DND-41 (cell line): Measurements from ENCODE around the gene AIM2.

Source experiments
- ATAC-seq: fragments of 200-7000 bp; cut with Tn5 transposase; 3 replicates; pipeline ENCODE4 v1.9.1; 2021; ENCODE audit warnings: low read depth; ENCODE audit not compliant: insufficient read depth
- DNase-seq: peaks from one replicate; pipeline ENCODE4 v3.0.0-alpha.2; 2020
- H2AFZ ChIP-seq: 2 replicates; pipeline ENCODE4 v1.6.0; 2012; ENCODE audit warnings: low read depth, low read length
- H3K27ac ChIP-seq: 2 replicates; pipeline ENCODE4 v1.5.1; 2012; ENCODE audit warnings: low read length, inconsistent platforms
- H3K27me3 ChIP-seq: fragments of 200-600 bp; sonication (generic); 2 replicates; pipeline ENCODE4 v1.6.0; 2012; ENCODE audit warnings: low read length, mild to moderate bottlenecking, inconsistent platforms; ENCODE audit not compliant: insufficient read depth, poor library complexity
- H3K36me3 ChIP-seq: 2 replicates; pipeline ENCODE4 v1.5.1; 2012; ENCODE audit warnings: low read length, inconsistent platforms; ENCODE audit not compliant: insufficient read depth
- H3K4me1 ChIP-seq: 2 replicates; pipeline ENCODE4 v1.5.1; 2012; ENCODE audit warnings: mild to moderate bottlenecking, low read length; ENCODE audit not compliant: insufficient read depth
- H3K4me2 ChIP-seq: 2 replicates; pipeline ENCODE4 v1.6.0; 2012; ENCODE audit warnings: mild to moderate bottlenecking, moderate library complexity, low read length, inconsistent platforms; ENCODE audit not compliant: insufficient read depth
- H3K4me3 ChIP-seq, 2 experiments: fragments of 200-600 bp in 1 of 2; shearing (Covaris generic) in 1 of 2; 2 replicates each; pipeline ENCODE4 v1.5.1; 2012 to 2016; ENCODE audit warnings: inconsistent platforms in 2 of 2, low read length in 2 of 2, mild to moderate bottlenecking in 2 of 2, low read depth in 1 of 2, moderate library complexity in 1 of 2
- H3K79me2 ChIP-seq: 2 replicates; pipeline ENCODE4 v1.6.0; 2012; ENCODE audit warnings: low read length, inconsistent platforms; ENCODE audit not compliant: insufficient read depth
- H3K9ac ChIP-seq: 2 replicates; pipeline ENCODE4 v1.6.0; 2012; ENCODE audit warnings: low read depth, mild to moderate bottlenecking, inconsistent platforms, low read length, moderate library complexity
- H3K9me3 ChIP-seq: 2 replicates; pipeline ENCODE4 v1.5.1; 2012; ENCODE audit warnings: low read length, moderate library complexity, mild to moderate bottlenecking, inconsistent platforms; ENCODE audit not compliant: insufficient read depth, severe bottlenecking
- H4K20me1 ChIP-seq: 2 replicates; pipeline ENCODE4 v1.6.0; 2012; ENCODE audit warnings: low read length; ENCODE audit not compliant: insufficient read depth
- EZH2 ChIP-seq: IDR thresholded peaks from 3 replicates; pipeline ENCODE4 v1.6.1; 2012; ENCODE audit warnings: borderline replicate concordance, low read depth, mild to moderate bottlenecking, moderate library complexity, low read length, inconsistent platforms; ENCODE audit not compliant: severe bottlenecking
- TF ChIP-seq, protein P1 (sequence below): IDR thresholded peaks from 2 replicates; pipeline ENCODE4 v1.5.1; 2012; ENCODE audit warnings: borderline replicate concordance, low read length, moderate library complexity, mild to moderate bottlenecking; ENCODE audit not compliant: poor library complexity, severe bottlenecking; ENCODE audit errors: extremely low read depth

AIM2 gene

DNA sequence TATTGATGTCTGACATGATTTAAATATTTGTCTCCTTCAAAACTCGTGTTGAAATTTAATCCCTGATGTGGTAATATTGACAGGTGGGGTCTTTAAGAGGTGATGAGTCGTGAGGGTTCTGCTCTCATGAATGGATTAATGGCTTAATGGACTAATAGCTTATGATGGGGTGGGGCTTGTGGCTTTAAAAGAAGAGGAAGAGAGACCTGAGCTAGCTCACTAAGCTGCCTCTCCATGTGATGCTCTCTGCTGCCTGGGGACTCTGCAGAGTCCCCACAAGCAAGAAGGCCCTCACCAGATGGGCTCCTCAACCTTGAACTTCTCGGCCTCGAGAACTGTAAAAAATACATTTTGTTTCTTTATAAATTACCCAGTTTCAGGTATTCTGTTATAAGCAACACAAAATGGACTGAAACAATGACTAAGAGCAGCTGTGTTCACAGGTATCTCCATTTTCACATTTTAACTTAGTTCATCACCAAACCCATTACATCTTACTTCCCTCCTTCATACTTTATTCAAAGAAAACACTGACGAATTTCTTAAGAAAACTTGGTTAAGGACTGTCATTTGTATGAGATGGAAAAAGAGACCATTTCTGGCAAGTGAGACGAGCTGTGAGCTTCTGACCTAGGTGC, 12.1 kb upstream of the AIM2 start:
- no peak overlapping the region for H3K9ac ChIP-seq
- TF ChIP-seq EZH2 = no peak
- TF ChIP-seq, protein P1, sequence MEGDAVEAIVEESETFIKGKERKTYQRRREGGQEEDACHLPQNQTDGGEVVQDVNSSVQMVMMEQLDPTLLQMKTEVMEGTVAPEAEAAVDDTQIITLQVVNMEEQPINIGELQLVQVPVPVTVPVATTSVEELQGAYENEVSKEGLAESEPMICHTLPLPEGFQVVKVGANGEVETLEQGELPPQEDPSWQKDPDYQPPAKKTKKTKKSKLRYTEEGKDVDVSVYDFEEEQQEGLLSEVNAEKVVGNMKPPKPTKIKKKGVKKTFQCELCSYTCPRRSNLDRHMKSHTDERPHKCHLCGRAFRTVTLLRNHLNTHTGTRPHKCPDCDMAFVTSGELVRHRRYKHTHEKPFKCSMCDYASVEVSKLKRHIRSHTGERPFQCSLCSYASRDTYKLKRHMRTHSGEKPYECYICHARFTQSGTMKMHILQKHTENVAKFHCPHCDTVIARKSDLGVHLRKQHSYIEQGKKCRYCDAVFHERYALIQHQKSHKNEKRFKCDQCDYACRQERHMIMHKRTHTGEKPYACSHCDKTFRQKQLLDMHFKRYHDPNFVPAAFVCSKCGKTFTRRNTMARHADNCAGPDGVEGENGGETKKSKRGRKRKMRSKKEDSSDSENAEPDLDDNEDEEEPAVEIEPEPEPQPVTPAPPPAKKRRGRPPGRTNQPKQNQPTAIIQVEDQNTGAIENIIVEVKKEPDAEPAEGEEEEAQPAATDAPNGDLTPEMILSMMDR = no peak
- H3K4me3 ChIP-seq = no peak overlapping the region
- no peak overlapping the region for H3K27ac ChIP-seq
- H3K9me3 ChIP-seq = no peaks in the 10 kb centered on the region
- H2AFZ ChIP-seq = no peak overlapping the region
- no peaks in the 10 kb centered on the region for H4K20me1 ChIP-seq
- no peaks in the 10 kb centered on the region for H3K4me1 ChIP-seq
- no peaks in the 10 kb centered on the region for H3K79me2 ChIP-seq
- DNase-seq (no peak), ATAC-seq (no peak)
- H3K27me3 ChIP-seq = peaks cover 10% of the 10 kb centered on the region
- H3K36me3 ChIP-seq = no peaks in the 10 kb centered on the region
- no peak overlapping the region for H3K4me2 ChIP-seq

DNA sequence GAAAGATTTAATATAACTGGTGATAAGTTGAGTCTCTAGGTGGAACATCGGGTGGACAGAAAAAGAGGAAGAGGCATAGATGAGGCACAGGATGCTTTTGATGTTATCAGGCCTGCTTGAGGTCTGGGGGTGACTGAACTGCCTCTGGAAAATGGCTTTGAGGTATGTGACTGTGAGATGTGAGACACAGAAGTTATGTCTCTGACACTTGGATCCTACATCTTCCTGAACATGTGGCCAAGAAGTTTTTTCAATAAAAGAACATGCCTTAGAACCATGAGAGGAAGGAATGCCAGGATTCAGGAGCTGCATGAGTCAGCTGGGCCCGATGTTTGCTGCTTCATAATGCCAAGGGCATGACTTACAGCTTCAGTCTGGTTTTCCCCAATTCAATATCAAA, 11.5 kb upstream of the AIM2 start:
- Histone ChIP-seq H3K9ac (no peak overlapping the region), H3K27me3 (peaks cover 11% of the 10 kb centered on the region), H3K4me2 (no peak overlapping the region), H3K27ac (no peak overlapping the region), H3K9me3 (no peaks in the 10 kb centered on the region), H3K4me1 (no peaks in the 10 kb centered on the region), H4K20me1 (no peaks in the 10 kb centered on the region), H2AFZ (no peak overlapping the region), H3K79me2 (no peaks in the 10 kb centered on the region), H3K36me3 (no peaks in the 10 kb centered on the region), H3K4me3 (no peak overlapping the region)
- ATAC-seq = no peak
- no peak for DNase-seq
- TF ChIP-seq EZH2 = no peak
- TF ChIP-seq, protein P1 = no peak

DNA sequence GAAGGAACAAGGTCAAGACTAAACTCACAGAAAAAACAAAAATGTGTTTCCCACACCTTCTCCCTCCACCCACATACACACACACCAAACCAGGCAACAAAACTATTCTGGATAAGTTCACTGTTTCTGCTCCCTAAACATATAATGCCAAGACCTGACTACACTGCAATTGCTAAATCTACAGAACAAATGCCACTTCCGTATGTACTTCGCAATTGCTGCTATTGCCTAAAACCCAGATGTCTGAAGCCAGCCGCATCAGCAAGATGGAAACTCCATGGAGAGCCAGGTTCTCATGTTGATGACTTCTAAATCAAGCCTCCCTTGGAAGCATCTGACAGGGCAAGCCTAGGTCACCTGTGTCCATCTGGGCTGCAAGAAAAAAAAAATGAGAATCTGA, 8.3 kb upstream of the AIM2 start:
- no peak for TF ChIP-seq EZH2
- TF ChIP-seq, protein P1 = no peak
- DNase-seq = no peak

More for the DNA sequence above, 8.3 kb upstream of the AIM2 start:
- Histone ChIP-seq H3K9me3 (no peaks in the 10 kb centered on the region), H3K4me2 (no peak overlapping the region), H4K20me1 (no peaks in the 10 kb centered on the region), H2AFZ (no peak overlapping the region), H3K9ac (no peak overlapping the region), H3K36me3 (no peaks in the 10 kb centered on the region), H3K4me1 (no peaks in the 10 kb centered on the region), H3K27ac (no peak overlapping the region), H3K4me3 (no peak overlapping the region), H3K79me2 (no peaks in the 10 kb centered on the region), H3K27me3 (peaks cover 38% of the 10 kb centered on the region)
- no peak for ATAC-seq
